Astrocyte of the cerebellum (primary cell): ENCODE measurements around the gene SH3RF3.

Source experiments
- DNase-seq: peaks from one replicate; pipeline ENCODE4 v3.0.0-alpha.2; 2011; ENCODE audit warnings: low read depth
- H3K4me3 ChIP-seq: 2 replicates; pipeline ENCODE4 v1.5.1; 2011; ENCODE audit warnings: mild to moderate bottlenecking, low read depth, low read length, moderate library complexity
- in situ Hi-C: cut with HindIII; loops from 2 replicates; pipeline ENCODE4 v1.10.0; 2017; ENCODE audit warnings: low sequenced_read_pairs
- TF ChIP-seq, protein P1 (sequence below): IDR thresholded peaks from 2 replicates; pipeline ENCODE4 v1.5.1; 2012; ENCODE audit warnings: low read length, low read depth, moderate library complexity, mild to moderate bottlenecking; ENCODE audit errors: missing control alignments

Gene SH3RF3

DNA sequence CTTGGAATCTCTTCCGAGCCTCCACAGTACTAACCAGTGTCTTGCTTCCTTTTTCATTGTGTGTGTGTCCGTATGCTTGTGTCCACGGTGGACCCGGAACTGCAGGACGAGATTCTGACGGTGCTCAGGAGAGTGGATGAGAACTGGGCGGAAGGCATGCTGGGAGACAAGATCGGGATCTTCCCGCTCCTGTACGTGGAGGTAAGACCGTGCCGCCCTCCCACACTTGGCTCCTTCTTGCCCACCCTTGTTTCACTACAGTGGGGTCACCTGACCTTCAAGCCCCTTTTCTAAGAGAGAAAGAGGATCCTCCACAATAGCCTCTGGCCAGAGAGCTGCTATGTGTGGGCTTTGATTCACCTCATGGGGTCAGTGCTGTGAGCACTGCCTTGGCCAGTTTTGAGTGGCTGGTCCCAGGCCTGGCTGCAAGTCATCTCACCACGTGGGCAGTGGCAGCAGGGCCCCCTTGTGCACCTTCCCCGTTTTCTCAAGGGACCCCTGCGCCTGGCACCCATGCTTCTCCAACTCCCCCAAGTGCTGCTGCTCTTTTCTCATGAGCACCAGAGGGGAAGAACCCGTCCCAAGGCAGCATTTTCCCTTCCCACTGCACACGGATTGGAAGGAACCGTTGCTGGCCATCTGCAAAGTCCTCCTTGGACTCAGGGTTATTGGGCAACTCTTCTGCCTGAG, 242.6 kb downstream of the SH3RF3 start:
- TF ChIP-seq, protein P1, sequence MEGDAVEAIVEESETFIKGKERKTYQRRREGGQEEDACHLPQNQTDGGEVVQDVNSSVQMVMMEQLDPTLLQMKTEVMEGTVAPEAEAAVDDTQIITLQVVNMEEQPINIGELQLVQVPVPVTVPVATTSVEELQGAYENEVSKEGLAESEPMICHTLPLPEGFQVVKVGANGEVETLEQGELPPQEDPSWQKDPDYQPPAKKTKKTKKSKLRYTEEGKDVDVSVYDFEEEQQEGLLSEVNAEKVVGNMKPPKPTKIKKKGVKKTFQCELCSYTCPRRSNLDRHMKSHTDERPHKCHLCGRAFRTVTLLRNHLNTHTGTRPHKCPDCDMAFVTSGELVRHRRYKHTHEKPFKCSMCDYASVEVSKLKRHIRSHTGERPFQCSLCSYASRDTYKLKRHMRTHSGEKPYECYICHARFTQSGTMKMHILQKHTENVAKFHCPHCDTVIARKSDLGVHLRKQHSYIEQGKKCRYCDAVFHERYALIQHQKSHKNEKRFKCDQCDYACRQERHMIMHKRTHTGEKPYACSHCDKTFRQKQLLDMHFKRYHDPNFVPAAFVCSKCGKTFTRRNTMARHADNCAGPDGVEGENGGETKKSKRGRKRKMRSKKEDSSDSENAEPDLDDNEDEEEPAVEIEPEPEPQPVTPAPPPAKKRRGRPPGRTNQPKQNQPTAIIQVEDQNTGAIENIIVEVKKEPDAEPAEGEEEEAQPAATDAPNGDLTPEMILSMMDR: no peak
- in situ Hi-C loops: no loop called here
- no peak for DNase-seq
- H3K4me3 ChIP-seq: no peak overlapping the region

DNA sequence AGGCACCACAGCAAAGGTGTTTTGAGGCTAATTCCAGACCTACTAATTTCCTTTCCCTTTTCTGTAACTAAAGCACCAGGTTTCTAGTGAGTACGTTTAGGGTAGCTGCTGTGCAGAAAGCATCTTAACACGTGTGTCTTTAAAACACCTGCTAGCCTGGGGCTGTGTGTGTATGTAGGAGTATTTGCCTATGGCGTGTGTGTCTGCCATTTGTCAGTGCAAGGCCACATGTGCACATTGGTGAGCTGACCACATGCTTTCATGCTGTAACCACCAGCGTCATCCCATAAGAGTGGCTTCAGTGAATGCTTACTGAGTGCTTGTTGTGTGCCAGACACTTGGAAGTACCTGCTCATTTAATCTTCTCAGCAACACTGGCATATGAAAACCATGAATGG, 243.2 kb downstream of the SH3RF3 start:
- DNase-seq: no peak
- H3K4me3 ChIP-seq: no peak overlapping the region
- TF ChIP-seq, protein P1: no peak
- in situ Hi-C loops: no loop called here

DNA sequence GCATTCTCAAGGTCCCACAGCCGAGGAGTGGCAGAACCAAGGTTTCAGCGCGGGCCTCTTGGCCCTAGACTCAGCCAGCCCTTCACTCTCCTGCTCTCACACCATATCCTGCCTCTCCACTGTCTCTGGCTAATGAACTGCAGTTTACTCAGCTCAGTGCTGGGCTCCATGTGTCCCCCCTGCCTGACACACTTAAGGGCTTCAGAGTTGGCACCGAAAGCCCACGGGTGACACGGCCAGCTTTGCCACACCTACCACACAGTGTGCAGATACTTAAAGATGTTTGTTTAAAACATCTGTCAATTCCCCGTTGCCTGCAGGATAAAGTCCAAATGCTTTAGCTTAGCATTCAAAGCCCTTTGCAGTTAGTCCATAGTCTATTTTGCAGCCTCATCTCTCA, 243.6 kb downstream of the SH3RF3 start:
- no peak for DNase-seq
- TF ChIP-seq, protein P1: no peak
- in situ Hi-C loops: no loop called here
- no peak overlapping the region for H3K4me3 ChIP-seq

DNA sequence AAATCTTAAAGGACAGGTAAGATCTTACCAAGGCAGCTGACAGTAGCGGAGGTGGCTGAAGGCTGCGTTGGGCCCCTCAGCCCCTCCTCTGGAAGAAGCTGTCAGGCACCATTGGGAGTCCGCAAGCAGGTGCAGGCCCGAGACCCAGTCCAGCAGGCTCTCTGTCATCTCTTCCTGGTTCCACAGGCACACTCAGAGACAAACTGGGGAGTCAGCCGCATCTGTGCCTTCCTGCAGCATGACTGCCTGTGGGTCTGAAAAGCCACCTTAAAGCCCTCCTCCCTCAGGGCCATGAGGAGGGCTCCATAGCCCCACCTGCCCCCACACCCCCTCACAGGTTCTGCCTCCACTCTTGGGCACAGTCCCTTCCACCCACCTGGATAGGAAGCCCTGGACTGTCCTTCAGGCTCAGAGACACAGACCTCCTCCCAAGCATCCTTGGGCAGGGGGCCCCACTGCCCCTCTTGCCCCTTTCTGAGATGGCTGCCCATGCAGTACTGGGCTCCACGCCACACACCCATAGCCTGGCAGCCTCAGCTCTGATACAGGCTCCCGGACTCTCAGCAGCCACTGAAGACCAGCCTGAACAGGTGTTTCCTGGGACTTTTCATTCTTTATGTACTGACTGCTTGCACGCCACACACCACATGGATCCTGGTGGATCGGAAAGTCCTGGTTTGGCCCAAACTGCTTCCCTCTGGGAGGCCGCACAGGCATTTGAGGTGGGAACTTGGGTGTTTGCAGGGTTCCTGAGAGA, 245.0 kb downstream of the SH3RF3 start:
- TF ChIP-seq, protein P1: no peak
- no peak for DNase-seq
- in situ Hi-C loops: no loop called here
- H3K4me3 ChIP-seq: no peak overlapping the region

DNA sequence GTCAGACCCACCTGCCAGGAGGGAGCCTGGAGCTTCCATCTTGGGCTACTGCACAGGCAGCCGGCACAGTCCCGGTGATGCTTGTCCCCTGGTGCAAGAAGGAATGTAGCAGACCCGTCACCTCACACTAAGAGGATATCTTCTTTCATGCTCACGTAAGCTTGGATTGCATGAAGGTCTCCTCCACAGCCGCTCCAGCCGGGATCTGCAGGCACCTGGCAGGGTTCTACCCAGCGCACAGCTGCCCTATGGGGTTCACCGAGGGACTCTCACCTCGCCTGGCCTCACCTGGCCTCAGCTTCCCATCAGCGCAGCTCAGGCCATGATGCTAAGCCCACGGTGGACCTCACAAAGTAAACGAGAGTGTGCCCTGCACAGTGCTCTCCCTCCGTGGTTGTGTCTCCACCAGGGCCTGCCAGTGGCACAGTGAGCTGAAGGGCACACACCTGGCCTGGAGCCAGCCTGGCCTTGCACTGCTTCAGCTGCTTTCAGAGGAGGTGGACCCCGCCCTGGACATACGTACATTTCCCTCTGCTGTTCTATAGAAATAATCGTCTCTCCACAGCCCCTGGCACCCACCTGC, 245.6 kb downstream of the SH3RF3 start:
- in situ Hi-C loops: no loop called here
- no peak for DNase-seq
- TF ChIP-seq, protein P1: no peak
- H3K4me3 ChIP-seq: no peak overlapping the region

DNA sequence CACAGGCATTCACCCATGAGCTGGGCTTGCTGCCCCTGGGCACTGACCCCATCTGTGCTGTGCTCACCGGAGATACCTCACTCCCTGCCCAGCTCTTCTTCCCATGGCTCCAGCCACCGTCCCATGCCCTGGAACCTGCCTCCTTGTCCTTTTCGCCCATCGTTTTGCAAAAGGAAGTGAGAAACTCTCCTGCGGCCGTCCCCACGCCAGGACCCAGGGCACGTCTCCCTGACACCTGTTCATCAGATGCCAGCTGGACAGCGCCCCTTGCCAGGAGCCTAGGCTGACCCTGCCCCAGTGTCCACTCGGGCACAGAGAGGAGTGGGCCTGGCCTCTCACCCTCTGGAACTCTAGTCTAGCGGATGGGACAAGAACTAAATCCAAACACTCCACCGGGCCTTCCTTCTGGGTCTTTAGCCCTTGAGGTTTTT, 246.1 kb downstream of the SH3RF3 start:
- TF ChIP-seq, protein P1: no peak
- in situ Hi-C loops: no loop called here

More for the DNA sequence above, 246.1 kb downstream of the SH3RF3 start:
- no peak for DNase-seq
- no peak overlapping the region for H3K4me3 ChIP-seq
